ENCODE results near the gene STARD4. TPM values are rescaled to one million over a fixed set of nuclear protein-coding genes. Genes with fewer than 3 reads are reported as not detected.

The STARD4 gene, protein sequence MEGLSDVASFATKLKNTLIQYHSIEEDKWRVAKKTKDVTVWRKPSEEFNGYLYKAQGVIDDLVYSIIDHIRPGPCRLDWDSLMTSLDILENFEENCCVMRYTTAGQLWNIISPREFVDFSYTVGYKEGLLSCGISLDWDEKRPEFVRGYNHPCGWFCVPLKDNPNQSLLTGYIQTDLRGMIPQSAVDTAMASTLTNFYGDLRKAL
- total RNA-seq (2014; rRNA removed; shearing (Covaris generic)): 53.5 and 53.7 TPM in 2 replicates
- polyA plus RNA-seq (2015; cell fraction: cytosol; rRNA removed): 22.9 and 40.1 TPM in 2 replicates
- polyA plus RNA-seq (2015; cell fraction: nucleus; rRNA removed): 73.3 and 83.0 TPM in 2 replicates

DNA sequence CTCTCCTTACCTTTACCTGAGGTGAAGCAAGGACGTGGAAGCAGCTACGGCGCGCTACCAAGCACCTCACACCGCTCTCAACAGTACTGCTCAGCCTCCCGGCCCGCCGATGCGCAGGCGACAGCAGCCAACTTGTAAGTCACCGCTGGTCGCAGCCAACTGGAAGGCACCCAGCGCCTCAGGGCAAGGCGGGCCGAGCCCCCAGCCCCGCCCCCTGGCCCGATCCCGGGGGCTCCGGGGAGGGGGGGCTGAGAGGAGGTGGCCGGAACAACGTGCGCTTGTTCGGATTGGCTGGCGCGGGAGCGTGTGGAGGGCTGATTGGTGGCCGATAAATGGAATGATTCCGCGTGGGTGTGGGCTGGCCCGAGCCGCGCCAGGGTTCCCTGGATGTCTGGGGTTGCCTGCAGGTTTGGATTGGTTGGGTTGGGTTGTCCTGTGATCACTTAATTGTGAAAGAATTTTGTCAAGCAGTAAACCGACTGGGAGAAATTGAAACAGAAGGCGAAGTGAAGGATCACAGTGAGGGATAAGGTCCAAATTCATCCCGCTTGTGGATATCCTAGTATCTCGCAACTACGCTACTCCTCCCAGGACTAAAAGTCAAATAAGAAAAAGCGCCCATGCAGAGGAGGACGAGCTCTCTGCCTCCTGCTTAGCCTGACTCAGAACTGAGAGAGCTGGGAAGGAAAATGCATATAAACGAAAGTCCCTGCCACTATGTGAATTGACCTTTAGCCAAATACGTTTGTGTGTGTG is at the start of gene STARD4:
STARD4 (minus strand) TSS at position 161 of the 756 bp plus-strand sequence. CDS start 5,102 bp downstream, outside the sequence.
- in situ Hi-C loops (cut with HindIII; ENCODE audit: low pct_unique_long_range_greater_than_20kb, low sequenced_read_pairs): no loop called here
- DNase-seq (ENCODE audit: low read depth, low spot score): peak; percentile 94

DNA sequence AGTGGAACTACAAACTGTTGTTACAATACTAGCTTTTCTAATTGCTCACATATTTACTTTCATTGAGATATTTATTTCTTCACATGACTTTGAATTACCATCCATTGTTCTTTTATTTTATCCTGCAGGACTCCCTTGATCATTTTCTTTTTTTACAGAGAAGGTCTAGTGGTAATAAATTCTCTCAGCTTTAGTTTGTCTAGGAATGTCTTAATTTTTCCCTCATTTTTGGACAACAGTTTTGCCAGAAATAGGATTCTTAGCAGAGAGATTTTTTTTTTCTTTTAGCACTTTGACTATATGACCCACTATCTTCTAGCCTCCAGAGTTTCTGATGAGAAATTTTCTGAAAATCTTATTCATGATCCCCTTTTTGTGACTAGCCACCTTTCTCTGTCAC is 47.3 kb upstream of the STARD4 start:
- no peak for DNase-seq (ENCODE audit: low read depth, low spot score)
- in situ Hi-C loops (cut with HindIII; ENCODE audit: low pct_unique_long_range_greater_than_20kb, low sequenced_read_pairs): no loop called here

DNA sequence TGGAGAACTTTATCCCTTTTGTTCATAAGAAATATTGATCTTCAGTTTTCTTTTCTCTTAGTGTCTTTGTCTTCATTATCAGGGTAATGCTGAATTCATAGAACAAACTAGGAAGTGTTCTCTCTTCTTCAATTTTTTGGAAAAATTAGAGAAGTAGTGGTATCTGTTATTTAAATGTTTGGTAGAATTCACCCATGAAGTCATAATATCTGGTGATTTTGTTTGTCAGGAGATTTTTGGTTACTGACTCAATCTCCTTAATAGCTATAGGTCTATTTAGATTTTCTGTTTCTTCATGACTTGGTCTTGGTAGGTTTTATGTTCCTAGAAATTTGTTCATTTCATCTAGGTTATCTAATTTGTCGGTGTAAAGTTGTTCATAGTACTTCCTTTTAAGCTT is 45.4 kb upstream of the STARD4 start:
- in situ Hi-C loops (cut with HindIII; ENCODE audit: low pct_unique_long_range_greater_than_20kb, low sequenced_read_pairs): no loop called here
- no peak for DNase-seq (ENCODE audit: low read depth, low spot score)

DNA sequence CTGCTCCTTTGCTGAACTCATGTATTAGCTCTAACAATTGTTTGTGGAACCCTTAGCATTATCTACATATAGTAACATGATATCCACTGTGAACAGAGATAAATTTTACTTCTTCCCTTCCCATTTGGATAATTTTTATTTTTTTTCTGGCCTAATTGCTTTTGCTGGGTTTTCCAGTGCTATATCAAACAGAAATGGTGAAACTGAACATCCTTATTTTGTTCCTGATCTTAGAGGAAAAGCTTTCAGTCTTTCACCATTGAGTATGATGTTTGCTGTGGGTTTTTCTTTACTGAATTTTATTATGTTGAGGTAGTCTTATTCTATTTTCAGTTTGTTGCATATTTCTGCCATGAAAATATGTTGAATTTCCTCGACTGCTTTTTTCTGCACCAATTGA is 44.8 kb upstream of the STARD4 start:
- in situ Hi-C loops (cut with HindIII; ENCODE audit: low pct_unique_long_range_greater_than_20kb, low sequenced_read_pairs): no loop called here
- DNase-seq (ENCODE audit: low read depth, low spot score): no peak

DNA sequence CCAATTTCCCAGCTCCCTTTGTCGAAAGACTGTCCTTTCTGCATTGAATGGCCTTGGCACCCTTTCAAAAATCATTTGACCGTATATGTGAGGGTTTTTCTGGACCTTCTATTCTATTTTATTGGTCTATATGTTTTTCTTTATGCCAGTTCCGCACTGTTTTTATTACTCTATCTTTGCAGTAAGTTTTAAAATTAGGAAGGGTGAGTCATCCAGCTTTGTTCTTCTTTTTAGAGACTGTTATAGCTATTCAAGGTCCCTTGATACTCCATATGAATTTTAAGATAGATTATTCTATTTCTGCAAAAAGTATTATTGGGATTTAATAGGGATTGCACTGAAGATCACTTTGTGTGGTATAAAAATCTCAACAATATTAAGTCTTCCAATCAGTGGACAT is 44.2 kb upstream of the STARD4 start:
- no peak for DNase-seq (ENCODE audit: low read depth, low spot score)
- in situ Hi-C loops (cut with HindIII; ENCODE audit: low pct_unique_long_range_greater_than_20kb, low sequenced_read_pairs): no loop called here

DNA sequence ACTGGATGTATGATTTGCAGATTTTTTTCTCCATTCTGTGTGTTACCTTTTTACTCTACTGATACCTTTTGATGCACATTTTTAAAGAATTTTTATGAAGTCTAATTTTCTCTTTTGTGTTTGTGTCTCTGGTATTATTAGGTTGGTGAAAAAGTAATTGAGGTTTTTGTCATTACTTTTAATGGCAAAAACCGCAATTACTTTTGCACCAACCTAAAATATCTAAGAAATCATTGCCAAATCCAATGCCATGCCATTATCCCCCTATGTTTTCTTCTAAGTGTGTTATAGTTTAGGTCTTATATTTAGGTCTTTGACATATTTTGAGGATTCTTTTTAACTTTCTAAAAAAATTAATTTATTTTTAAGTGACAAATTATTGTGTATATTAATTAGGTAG is 43.4 kb upstream of the STARD4 start:
- no peak for DNase-seq (ENCODE audit: low read depth, low spot score)
- in situ Hi-C loops (cut with HindIII; ENCODE audit: low pct_unique_long_range_greater_than_20kb, low sequenced_read_pairs): no loop called here

DNA sequence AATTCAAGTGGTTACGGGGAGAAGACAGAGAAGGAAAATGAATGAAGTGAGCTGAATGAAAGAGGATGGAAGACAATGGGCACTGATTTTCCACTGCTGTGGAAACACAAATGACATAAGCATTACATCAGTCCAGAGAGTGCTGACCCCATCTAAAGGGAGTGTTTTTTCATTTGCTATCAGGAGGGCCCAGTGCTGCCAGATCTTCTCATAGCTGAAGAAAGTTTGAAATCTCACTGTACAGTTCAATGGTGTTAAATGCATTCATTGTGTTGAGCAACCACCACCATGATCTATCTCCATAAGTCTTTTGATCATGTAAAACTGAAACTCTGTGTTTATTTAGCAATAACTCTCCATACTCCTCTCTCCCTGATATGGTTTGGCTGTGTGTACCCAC is 41.5 kb upstream of the STARD4 start:
- no peak for DNase-seq (ENCODE audit: low read depth, low spot score)
- in situ Hi-C loops (cut with HindIII; ENCODE audit: low pct_unique_long_range_greater_than_20kb, low sequenced_read_pairs): no loop called here

DNA sequence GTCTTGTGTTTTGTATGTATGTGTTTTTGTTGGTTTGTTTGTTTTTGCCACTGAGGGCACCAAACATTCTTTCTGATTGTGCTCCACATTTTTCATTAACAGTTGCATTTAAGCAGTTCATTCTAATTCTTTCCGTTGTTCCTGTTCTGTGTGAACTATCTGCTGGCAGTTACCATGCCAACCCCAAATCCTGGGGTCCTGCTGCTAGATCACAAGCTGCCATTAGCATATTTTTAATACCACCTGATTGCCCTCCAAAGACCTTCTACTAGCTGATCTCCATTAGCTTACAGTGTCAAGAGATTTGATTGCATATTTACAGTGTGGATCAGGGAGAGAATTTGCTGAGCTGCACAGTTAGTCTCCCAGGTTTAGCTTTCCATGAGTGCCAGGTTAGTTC is 40.6 kb upstream of the STARD4 start:
- no peak for DNase-seq (ENCODE audit: low read depth, low spot score)
- in situ Hi-C loops (cut with HindIII; ENCODE audit: low pct_unique_long_range_greater_than_20kb, low sequenced_read_pairs): no loop called here

DNA sequence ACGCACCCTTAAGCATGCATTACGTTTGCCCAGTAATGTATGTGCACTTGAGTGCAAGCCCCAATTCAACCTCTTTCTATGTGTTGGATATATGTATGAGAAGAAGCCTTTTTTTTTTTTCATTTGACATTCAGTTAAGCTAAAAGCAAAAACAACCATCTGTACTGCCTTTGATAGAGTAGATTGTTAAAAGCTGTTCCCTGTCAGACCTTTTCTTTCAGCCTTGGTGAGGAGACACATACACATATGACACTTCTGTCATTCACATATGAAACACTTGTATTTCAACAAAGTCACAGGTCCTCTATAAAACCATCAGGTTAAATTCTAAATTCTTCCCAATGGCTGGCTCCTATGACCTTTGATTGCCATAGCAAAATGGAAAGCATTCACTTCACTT is 40.2 kb upstream of the STARD4 start:
- in situ Hi-C loops (cut with HindIII; ENCODE audit: low pct_unique_long_range_greater_than_20kb, low sequenced_read_pairs): no loop called here
- no peak for DNase-seq (ENCODE audit: low read depth, low spot score)

DNA sequence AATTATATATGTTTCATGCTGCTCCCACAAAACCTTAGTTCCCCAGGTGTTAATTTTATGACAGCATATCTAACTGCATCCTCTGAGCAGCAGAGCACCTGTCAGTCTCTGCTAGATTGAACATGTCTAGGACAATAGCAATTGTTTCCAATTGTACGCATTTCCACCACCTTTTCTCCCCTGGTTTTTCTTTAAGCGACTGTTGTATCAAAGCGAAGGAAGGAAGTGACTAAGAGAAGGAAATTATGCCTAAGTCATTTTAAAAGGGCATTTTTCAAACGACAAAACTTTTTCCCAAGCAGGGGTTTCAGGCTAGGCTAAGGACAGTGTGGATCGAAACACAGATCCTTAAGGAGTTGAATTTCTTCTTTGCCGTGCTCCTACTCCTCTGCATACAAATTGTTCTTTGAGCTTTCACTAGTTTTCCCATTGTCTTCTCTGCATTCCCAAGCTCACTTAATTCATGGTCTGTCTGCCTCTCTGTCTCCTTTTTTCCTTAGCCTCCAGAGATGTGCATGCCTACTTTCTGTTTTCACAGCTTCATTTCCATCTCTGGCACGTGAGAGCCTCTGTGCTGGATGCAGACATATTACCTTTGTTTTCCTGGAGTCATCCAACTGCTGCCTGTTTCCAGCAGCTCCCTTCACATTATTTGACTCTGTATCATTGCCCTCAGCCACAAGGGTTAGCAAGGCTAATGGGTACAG is 39.4 kb upstream of the STARD4 start:
- in situ Hi-C loops (cut with HindIII; ENCODE audit: low pct_unique_long_range_greater_than_20kb, low sequenced_read_pairs): no loop called here
- no peak for DNase-seq (ENCODE audit: low read depth, low spot score)

DNA sequence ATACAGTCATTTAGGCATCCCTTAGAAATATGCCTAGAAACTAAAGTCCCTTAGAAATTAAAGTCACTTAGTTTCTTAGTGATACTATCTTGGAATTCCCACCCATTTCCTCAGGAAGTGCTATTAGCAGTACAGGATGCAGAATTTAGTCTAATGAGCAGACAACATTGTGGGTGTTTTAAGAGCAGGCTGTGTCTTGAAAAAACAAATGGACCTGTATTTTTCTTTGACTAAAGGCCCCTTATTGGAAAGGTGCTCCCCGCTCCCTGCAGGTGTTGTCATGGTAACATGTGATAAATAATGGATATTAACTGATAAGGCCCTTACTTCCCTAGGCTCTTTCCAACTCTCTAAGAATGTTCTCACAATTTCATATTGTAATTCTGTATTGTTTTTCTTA is 38.8 kb upstream of the STARD4 start:
- in situ Hi-C loops (cut with HindIII; ENCODE audit: low pct_unique_long_range_greater_than_20kb, low sequenced_read_pairs): no loop called here
- no peak for DNase-seq (ENCODE audit: low read depth, low spot score)

DNA sequence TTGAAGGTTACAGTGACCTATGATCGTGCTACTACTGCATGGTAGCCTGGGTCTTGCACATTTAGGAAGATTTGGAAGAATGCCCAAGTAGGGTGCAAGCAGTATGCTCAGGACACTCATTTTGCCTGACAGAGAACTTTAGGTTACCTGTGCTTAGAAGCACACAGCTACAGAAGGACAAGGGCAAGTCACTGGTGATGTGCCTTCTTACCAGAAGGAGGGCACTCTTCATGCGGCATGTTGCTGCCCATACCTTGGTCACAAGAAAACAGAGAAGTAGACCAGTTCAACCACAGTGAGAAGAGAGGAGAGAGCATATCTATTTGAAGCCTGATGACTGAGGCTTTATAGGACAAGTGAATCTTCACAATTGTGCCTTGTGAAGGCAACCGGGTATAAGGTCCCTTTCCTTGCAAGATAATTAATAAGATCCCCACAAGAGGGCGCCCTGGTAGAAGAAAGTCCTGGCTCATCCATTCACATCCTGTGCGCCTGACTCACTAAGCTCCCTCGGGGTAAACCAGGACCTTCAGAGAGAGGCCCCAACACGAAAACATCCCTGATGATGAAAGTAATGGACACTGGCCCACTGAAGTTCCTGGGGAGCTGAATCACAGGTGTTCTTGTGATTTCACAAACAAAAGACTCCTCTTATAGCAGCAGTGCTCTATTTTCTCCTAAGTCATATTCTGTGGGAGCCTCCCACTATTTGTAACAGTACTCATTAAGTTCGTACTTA is 38.1 kb upstream of the STARD4 start:
- in situ Hi-C loops (cut with HindIII; ENCODE audit: low pct_unique_long_range_greater_than_20kb, low sequenced_read_pairs): no loop called here
- peak; percentile 94 for DNase-seq (ENCODE audit: low read depth, low spot score)

DNA sequence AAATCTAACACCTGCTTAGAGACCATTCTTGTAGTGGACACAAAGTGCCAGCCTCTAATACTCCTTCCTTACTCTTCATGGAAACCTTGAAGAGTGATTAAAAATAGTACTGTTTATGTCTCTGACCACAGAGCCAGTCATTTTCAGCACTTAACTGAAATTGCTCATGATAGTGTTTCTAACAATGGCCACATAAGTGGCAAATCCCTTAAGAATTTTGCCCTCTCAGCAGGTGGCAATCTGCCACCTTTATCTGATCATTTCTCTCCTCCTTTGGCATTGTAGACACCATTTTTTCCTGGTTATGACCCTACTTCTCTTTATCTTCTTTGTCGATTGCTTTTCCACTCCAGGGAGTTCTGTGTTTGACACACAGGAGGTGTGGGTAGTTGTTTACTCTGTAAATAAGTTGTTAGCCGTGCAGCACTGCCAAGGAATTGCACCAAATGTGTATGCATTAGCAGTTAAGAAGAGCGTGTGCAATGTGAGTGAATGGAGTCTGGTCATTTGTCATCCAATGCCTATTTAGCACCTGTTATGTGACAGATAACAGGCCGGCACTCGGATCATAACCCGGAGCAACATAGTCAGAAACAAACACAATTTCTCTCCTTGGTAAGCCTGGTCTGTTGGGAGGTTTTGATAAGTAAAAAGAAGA is 36.8 kb upstream of the STARD4 start:
- in situ Hi-C loops (cut with HindIII; ENCODE audit: low pct_unique_long_range_greater_than_20kb, low sequenced_read_pairs): no loop called here
- DNase-seq (ENCODE audit: low read depth, low spot score): no peak

DNA sequence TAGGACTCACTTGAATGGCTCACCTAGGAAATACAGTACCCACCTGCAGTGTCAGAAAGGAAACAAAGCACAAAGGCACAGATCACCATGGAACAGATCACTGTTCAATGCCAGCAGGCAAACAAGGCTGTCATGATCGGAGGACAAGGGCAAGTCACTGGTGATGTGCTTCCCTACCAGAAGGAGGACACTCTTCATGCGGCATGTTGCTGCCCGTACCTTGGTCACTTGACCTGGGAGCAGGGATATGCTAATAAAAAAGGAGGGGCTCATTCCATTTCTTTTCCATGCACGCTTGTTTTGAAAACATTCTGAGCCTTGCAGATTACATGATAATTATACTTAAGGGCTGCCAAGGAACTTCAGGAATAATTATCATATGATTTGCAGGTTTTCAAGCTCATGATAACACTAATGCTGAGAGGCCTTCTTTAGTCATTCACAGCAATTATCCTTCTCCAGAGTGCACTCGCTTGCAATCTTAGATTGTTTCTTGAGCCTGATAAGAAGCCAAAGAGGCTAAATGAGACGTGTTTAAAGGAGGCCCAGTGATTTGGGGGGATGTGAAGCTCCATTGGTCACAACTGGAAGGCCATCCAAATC is 36.1 kb upstream of the STARD4 start:
- in situ Hi-C loops (cut with HindIII; ENCODE audit: low pct_unique_long_range_greater_than_20kb, low sequenced_read_pairs): no loop called here
- no peak for DNase-seq (ENCODE audit: low read depth, low spot score)

DNA sequence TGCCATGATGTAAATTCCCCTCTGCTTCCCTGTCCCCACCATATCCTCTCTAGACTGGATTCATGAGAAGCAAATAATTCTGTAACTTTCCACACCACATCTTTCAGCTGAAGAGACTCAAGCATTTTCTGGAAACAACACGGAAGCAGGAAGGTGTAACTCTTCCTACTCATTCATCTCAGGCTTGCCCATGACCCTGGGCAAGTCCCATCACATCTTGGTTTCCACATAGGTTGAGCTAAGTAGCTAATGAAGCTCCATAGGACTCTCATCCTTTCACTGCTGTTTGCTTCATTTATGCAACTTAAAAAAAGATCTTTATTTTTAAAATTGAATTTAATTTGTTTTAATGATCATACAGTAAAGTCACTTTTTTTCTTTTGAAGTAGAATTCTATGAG is 32.7 kb upstream of the STARD4 start:
- in situ Hi-C loops (cut with HindIII; ENCODE audit: low pct_unique_long_range_greater_than_20kb, low sequenced_read_pairs): no loop called here

DNA sequence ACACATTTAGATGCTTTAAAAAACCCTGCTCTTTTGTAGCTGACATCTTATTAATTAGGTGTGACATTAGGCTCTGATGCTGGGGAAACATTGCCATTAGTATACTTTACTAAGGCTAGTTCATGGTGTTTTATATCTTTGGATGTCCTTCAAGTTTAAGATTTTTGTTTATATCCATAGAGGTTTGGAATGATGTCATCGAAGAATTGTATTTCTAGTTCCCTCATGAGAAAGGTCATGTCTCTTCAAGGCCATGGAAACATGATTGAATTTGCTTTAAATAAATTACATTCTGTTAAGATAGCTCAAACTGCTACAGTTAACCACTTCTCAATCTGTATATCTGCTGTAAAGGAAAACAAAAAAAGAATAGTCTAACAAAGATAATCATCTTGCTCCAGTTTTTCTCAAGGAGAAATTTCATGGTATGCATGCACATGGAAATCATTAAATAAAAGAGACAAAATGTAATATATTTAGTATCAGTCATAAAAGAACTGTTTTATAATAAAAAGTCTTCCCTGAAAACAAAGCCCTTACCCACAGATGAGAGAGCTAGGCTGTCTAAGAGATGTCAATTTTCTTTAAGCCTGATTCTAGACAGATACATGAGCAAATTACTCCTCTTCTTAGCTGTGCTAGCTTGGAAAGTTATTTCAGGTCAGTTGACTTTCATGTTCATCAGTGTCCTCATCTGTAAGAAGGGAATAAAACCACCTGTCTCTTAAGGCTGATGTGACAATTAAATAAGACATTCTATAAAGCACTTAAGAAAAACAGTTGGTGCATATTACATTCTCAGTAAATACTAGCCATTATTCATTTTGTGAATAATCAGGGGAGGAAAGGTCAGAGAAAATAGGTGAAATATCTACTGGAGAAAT is 25.0 kb upstream of the STARD4 start:
- DNase-seq (ENCODE audit: low read depth, low spot score): no peak
- in situ Hi-C loops (cut with HindIII; ENCODE audit: low pct_unique_long_range_greater_than_20kb, low sequenced_read_pairs): no loop called here

More for the DNA sequence above, 32.7 kb upstream of the STARD4 start:
- no peak for DNase-seq (ENCODE audit: low read depth, low spot score)

Measured in SK-MEL-5 (cell line).